Activated B cell treated with CpG ODN at 0.5 μM for 24 hours (primary cell): ENCODE results near the gene FAM216A. TPM values are rescaled to one million over a fixed set of nuclear protein-coding genes. Genes with fewer than 3 reads are reported as not detected.
"Not testable (repeated sequence)": the region's sequence is repeated elsewhere in the genome, so short reads cannot be mapped to it uniquely, and the experiment has no call there.

Source experiments
- ATAC-seq: fragments of 200-7000 bp; cut with Tn5 transposase; one replicate; pipeline ENCODE4 v1.10.0; 2021; ENCODE audit warnings: low read depth, mild to moderate bottlenecking, moderate library complexity
- CTCF ChIA-PET: fragments of 350-600 bp; sonication (Branson Sonifier 250); formaldehyde crosslinking; loops from one replicate; lab custom pipeline; 2021; ENCODE audit warnings: antibody characterized with exemption; lab: Charles Lee
- POLR2A ChIA-PET: fragments of 350-600 bp; sonication (Branson Sonifier 250); formaldehyde crosslinking; loops from one replicate; lab custom pipeline; 2021; ENCODE audit warnings: antibody characterized with exemption; lab: Charles Lee
- DNase-seq: peaks from one replicate; pipeline ENCODE4 v3.0.0; 2022
- H3K27ac Mint-ChIP-seq: one replicate; pipeline ENCODE4 v1.8.0; 2020; ENCODE audit warnings: mixed read lengths
- H3K27me3 Mint-ChIP-seq: one replicate; pipeline ENCODE4 v1.8.0; 2021; ENCODE audit warnings: mixed read lengths
- H3K36me3 Mint-ChIP-seq: one replicate; pipeline ENCODE4 v1.8.0; 2021; ENCODE audit warnings: low read depth, mixed read lengths
- H3K4me1 Mint-ChIP-seq: one replicate; pipeline ENCODE4 v1.8.0; 2021; ENCODE audit warnings: mixed read lengths
- H3K4me3 Mint-ChIP-seq: one replicate; pipeline ENCODE4 v1.8.0; 2020; ENCODE audit warnings: mild to moderate bottlenecking, mixed read lengths
- H3K9me3 Mint-ChIP-seq: one replicate; pipeline ENCODE4 v1.8.0; 2020; ENCODE audit warnings: mixed read lengths
- intact Hi-C: fragments of 100-400 bp; cut with micrococcal nuclease; formaldehyde crosslinking; loops from one replicate; pipeline ENCODE4 v1.15.1; 2024
- total RNA-seq: library from RNA; stranded (reverse); gene quantifications from 2 replicates; pipeline ENCODE4 v1.2.3, GENCODE V29; 2022
- TF ChIP-seq, protein P1 (sequence below): fragments of 200-600 bp; IDR thresholded peaks from one replicate; pipeline ENCODE4 v1.8.0; 2022; ENCODE audit warnings: antibody characterized with exemption, mild to moderate bottlenecking

The FAM216A gene
- total RNA-seq, 1 donor from 2014 or later: 9.9 TPM

DNA sequence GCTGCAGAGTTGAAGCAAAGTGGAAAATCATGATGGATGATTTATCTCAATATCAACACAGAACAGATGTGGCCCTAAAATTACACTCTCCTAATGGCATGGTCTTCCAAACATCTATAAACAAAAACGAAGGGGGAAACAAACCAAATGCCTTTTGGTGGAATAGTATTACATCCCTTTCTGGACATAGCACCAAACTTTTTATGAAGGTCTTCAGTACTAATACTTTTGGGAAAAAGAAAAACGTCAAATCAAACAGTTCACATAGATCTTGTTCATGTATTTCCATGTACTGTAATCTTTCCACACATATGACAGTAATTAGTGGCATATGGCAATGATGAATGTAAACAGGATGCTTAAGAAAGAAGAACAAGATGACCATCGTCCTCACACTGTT is 42.2 kb upstream of the FAM216A start:
- no peaks in the 10 kb centered on the region for H3K27me3 Mint-ChIP-seq
- H3K36me3 Mint-ChIP-seq: peaks cover under 1% of the 10 kb centered on the region
- ATAC-seq: no peak
- no peak overlapping the region for H3K4me3 Mint-ChIP-seq
- intact Hi-C loops: no loop called here
- H3K9me3 Mint-ChIP-seq: no peaks in the 10 kb centered on the region
- DNase-seq: no peak
- peaks cover 2% of the 10 kb centered on the region for H3K4me1 Mint-ChIP-seq
- no peak overlapping the region for H3K27ac Mint-ChIP-seq
- TF ChIP-seq, protein P1, sequence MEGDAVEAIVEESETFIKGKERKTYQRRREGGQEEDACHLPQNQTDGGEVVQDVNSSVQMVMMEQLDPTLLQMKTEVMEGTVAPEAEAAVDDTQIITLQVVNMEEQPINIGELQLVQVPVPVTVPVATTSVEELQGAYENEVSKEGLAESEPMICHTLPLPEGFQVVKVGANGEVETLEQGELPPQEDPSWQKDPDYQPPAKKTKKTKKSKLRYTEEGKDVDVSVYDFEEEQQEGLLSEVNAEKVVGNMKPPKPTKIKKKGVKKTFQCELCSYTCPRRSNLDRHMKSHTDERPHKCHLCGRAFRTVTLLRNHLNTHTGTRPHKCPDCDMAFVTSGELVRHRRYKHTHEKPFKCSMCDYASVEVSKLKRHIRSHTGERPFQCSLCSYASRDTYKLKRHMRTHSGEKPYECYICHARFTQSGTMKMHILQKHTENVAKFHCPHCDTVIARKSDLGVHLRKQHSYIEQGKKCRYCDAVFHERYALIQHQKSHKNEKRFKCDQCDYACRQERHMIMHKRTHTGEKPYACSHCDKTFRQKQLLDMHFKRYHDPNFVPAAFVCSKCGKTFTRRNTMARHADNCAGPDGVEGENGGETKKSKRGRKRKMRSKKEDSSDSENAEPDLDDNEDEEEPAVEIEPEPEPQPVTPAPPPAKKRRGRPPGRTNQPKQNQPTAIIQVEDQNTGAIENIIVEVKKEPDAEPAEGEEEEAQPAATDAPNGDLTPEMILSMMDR: no peak
- ChIA-PET POLR2A (no interaction called here), CTCF (no interaction called here)

DNA sequence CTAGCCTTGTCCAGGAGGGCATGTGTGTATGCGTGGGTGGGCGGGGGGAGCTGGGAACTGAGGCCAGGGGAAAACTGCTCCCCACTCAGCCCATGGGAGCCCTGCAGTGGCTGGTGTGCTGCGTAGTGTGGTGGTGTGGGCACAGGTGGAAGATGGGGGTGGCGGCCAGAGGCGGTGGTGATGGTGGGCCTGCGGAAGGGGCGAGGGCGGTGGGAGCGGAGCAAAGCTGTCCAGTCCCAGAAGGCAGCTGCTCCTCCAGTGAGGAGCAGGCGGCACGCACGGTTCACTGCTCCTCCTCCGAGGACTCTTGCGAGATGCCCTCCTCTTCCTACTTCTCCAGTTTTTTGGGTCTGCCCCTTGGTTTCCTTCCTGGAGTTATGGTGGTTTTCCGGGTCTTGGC is 39.0 kb upstream of the FAM216A start:
- H3K27me3 Mint-ChIP-seq, H3K4me3 Mint-ChIP-seq, H3K36me3 Mint-ChIP-seq, DNase-seq, H3K4me1 Mint-ChIP-seq, CTCF ChIA-PET, H3K27ac Mint-ChIP-seq, ATAC-seq, H3K9me3 Mint-ChIP-seq, POLR2A ChIA-PET: not testable (repeated sequence)
- intact Hi-C loops: loop anchor here (2.0 to 5.0 kb wide), 2 partner anchors 19 to 42 kb away; no protein-coding TSS in a partner anchor

DNA sequence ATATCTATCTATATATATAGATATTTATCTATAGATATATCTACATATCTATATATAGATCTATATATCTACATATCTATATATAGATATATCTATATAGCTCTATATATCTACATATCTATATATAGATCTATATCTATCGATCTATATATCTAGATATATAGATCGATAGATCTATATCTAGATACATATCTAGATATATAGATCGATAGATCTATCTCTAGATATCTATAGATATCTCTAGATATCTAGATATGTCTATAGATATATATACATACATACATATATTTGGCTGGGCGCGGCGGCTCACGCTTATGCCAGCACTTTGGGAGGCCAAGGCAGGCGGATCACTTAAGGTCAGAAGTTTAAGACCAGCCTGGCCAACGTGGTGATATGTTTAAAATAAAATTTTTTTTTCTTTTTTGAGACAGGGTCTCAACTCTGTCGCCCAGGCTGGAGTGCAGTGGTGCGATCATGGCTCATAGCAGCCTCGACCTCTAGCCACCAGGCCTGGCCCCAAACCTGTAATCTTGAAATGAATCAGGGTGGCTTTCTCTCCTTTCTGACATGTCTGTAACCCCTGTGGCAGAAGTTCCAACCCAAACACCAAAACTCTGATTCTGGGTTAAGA is 36.6 kb upstream of the FAM216A start:
- ATAC-seq: no peak
- TF ChIP-seq, protein P1: no peak
- intact Hi-C loops: loop anchor here (1.0 to 5.0 kb wide), 11 partner anchors 17 to 627 kb away; partner anchors contain the start of genes ANAPC7, ATP2A2, FAM216A and GPN3
- no peak overlapping the region for H3K4me3 Mint-ChIP-seq
- ChIA-PET CTCF (interaction anchor here (0.7 to 2.1 kb wide), 29 partner anchors 9 to 579 kb away, joined by 3 to 25 read pairs (median 5); partner anchors contain the start of genes ANAPC7, ARPC3, FAM216A and GPN3), POLR2A (interaction anchor here (0.5 to 1.7 kb wide), 26 partner anchors 9 to 1823 kb away, joined by 3 to 30 read pairs (median 4); partner anchors contain the start of genes ANAPC7, ARPC3, ATP2A2 and FAM216A)
- DNase-seq: no peak
- no peak overlapping the region for H3K27ac Mint-ChIP-seq
- no peaks in the 10 kb centered on the region for H3K27me3 Mint-ChIP-seq
- peaks cover 31% of the 10 kb centered on the region for H3K36me3 Mint-ChIP-seq
- no peaks in the 10 kb centered on the region for H3K9me3 Mint-ChIP-seq
- peaks cover 2% of the 10 kb centered on the region for H3K4me1 Mint-ChIP-seq

DNA sequence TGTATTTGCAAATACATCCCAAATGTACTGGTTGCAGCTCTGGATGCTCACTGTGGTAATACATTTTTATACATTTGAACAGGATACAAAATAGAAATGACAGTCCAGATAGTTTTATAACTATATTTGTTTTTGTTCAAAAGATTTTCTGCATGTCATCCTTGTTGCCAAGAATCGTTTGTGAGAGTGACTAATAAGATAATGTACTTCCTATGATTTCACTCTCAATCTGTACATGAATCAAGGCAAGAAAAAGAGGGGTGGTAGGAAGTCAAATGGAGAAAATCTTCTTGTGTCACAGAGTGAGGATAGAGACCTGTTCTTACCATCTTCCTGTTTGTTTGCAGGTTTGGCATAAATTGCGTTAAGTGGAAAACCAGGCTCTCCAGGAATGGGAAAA is 32.4 kb upstream of the FAM216A start:
- intact Hi-C loops: no loop called here
- no peak overlapping the region for H3K27ac Mint-ChIP-seq
- CTCF ChIA-PET: no interaction called here
- H3K9me3 Mint-ChIP-seq: no peaks in the 10 kb centered on the region
- no peaks in the 10 kb centered on the region for H3K27me3 Mint-ChIP-seq
- H3K36me3 Mint-ChIP-seq: peaks cover 62% of the 10 kb centered on the region
- DNase-seq: no peak
- TF ChIP-seq, protein P1: no peak
- POLR2A ChIA-PET: no interaction called here
- H3K4me1 Mint-ChIP-seq: peaks cover 2% of the 10 kb centered on the region
- ATAC-seq: no peak
- H3K4me3 Mint-ChIP-seq: no peak overlapping the region

DNA sequence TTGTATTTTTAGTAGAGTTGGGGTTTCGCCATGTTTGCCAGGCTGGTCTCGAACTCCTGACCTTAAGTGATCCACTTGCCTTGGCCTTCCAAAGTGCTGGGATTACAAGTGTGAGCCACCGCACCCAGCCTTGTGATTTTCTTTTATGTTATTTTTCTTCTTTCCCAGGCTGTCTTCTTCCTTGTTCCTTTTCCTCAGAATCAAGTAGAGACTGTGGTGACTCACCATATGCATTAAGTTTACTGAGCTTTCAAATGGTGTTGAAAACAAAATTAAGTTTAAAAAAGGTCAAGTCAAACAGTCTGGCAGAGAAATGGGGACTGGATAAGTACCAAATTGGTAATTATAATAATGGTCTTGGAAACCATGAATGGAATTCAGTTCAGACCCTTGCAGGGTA is 24.2 kb upstream of the FAM216A start:
- no peaks in the 10 kb centered on the region for H3K9me3 Mint-ChIP-seq
- CTCF ChIA-PET: interaction anchor here (1.9 kb wide), 1 partner anchor 13 kb away, joined by 8 read pairs; no protein-coding TSS in a partner anchor
- peaks cover 64% of the 10 kb centered on the region for H3K36me3 Mint-ChIP-seq
- no peak overlapping the region for H3K27ac Mint-ChIP-seq
- H3K4me1 Mint-ChIP-seq: peaks cover 40% of the 10 kb centered on the region
- no peak overlapping the region for H3K4me3 Mint-ChIP-seq
- intact Hi-C loops: no loop called here
- ATAC-seq (no peak), DNase-seq (no peak)
- POLR2A ChIA-PET: no interaction called here
- no peaks in the 10 kb centered on the region for H3K27me3 Mint-ChIP-seq
- TF ChIP-seq, protein P1: no peak
